Adipocyte (in vitro differentiated cells): Measurements from ENCODE around the gene RAB40A.
"Not testable (repeated sequence)": the region's sequence is repeated elsewhere in the genome, so short reads cannot be mapped to it uniquely, and the experiment has no call there.

Experiments
- DNase-seq: peaks from one replicate; pipeline ENCODE4 v3.0.0-alpha.2; 2015; ENCODE audit warnings: low read depth
- H3K27me3 ChIP-seq: replicated peaks from 2 replicates; pipeline ENCODE4 v1.7.0; 2013; ENCODE audit warnings: mild to moderate bottlenecking, low read length, moderate library complexity; ENCODE audit not compliant: control insufficient read depth, insufficient read depth
- H3K36me3 ChIP-seq: 2 replicates; pipeline ENCODE4 v1.7.0; 2013; ENCODE audit warnings: low read length, mild to moderate bottlenecking, moderate library complexity; ENCODE audit not compliant: control insufficient read depth, insufficient read depth, severe bottlenecking
- H3K4me1 ChIP-seq: 2 replicates; pipeline ENCODE4 v1.7.0; 2013; ENCODE audit warnings: mild to moderate bottlenecking, low read length, moderate library complexity; ENCODE audit not compliant: control insufficient read depth, insufficient read depth
- H3K4me3 ChIP-seq: 2 replicates; pipeline ENCODE4 v1.7.0; 2013; ENCODE audit warnings: mild to moderate bottlenecking, low read length, moderate library complexity
- H3K9ac ChIP-seq: 2 replicates; pipeline ENCODE4 v1.7.0; 2013; ENCODE audit warnings: mild to moderate bottlenecking, low read length, moderate library complexity
- H3K9me3 ChIP-seq: 2 replicates; pipeline ENCODE4 v1.7.0; 2013; ENCODE audit warnings: mild to moderate bottlenecking, low read length, moderate library complexity; ENCODE audit not compliant: control insufficient read depth

The RAB40A gene

DNA sequence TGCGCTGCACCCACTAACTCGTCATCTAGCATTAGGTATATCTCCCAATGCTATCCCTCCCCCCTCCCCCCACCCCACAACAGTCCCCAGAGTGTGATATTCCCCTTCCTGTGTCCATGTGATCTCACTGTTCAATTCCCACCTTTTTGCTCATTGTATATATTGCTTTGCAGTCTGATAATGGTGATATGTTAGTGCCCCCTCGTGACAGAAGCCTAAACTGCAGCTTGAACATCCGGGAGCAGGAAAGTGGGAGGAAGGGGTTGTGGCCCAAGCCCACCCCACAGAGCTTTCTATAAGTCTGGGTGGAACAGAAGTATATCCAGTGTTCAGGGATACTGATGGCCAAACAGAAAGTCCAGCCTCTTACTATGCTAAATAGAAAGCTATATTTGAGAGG is 29.6 kb downstream of the RAB40A start:
- not testable (repeated sequence) for H3K4me3 ChIP-seq, H3K9me3 ChIP-seq, H3K4me1 ChIP-seq, H3K36me3 ChIP-seq, H3K27me3 ChIP-seq, H3K9ac ChIP-seq
- peak; percentile 56 for DNase-seq

- DNase-seq, result no peak
- H3K9me3 ChIP-seq, result no peaks in the 10 kb centered on the region
- H3K4me1 ChIP-seq, result no peaks in the 10 kb centered on the region
- H3K4me3 ChIP-seq, result no peak overlapping the region
- H3K27me3 ChIP-seq, result peaks cover 7% of the 10 kb centered on the region
- H3K36me3 ChIP-seq, result no peaks in the 10 kb centered on the region
- H3K9ac ChIP-seq, result no peak overlapping the region
Observed at GRCh38 chrX:103488794-103489193, 30.5 kb downstream of the RAB40A start.

GRCh38 chrX:103488332-103488731 is 31.0 kb downstream of the RAB40A start:
- no peaks in the 10 kb centered on the region for H3K36me3 ChIP-seq
- DNase-seq, result peak; percentile 53
- no peaks in the 10 kb centered on the region for H3K9me3 ChIP-seq
- peaks cover 7% of the 10 kb centered on the region for H3K27me3 ChIP-seq
- no peak overlapping the region for H3K9ac ChIP-seq
- H3K4me3 ChIP-seq, result no peak overlapping the region
- H3K4me1 ChIP-seq, result no peaks in the 10 kb centered on the region

DNA sequence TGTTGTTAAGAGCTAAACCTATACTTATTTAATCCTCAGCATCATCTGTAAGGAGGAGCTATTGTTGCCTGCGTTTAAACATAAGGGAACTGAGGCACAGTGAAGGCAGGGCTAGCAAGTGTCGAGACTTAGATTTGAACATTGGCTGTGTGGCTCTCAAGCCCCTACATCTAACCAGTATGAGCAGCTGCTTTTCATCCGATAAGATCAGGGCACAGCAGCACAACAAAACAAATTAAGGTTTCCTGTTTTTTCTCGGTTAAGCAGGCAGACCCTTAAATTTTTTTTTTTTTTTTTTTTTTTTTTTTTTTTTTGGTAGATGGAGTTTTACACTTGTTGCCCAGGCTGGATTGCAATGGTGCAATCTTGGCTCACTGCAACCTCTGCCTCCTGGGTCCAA is 35.6 kb downstream of the RAB40A start:
- Histone ChIP-seq H3K4me3 (no peak overlapping the region), H3K36me3 (no peaks in the 10 kb centered on the region), H3K27me3 (peaks cover 7% of the 10 kb centered on the region), H3K9ac (no peak overlapping the region), H3K9me3 (no peaks in the 10 kb centered on the region), H3K4me1 (peaks cover 12% of the 10 kb centered on the region)
- no peak for DNase-seq

DNA sequence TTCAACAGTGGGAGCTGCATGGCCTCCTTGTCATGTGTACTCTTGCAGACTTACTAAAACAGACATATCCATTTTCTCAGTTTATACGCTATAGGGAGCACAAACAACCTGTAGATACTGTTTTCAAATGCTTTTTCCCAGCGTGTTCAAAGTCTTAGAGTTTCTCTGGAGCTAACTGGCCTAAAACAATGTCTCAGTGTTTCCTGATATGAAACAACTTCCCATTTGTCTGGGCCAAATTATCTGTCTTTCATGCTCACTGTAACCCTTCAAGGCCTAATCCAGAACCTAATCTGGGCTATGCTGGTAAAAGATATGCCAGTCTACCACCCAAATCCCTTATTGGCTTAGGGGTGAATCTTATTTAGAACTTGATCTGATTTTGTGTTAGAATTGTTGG is 38.8 kb downstream of the RAB40A start:
- H3K27me3 ChIP-seq, result no peaks in the 10 kb centered on the region
- H3K9me3 ChIP-seq, result no peaks in the 10 kb centered on the region
- no peak for DNase-seq
- no peak overlapping the region for H3K9ac ChIP-seq
- H3K36me3 ChIP-seq, result no peaks in the 10 kb centered on the region
- peaks cover 20% of the 10 kb centered on the region for H3K4me1 ChIP-seq
- H3K4me3 ChIP-seq, result no peak overlapping the region

- H3K4me1 ChIP-seq, result peaks cover 20% of the 10 kb centered on the region
- H3K27me3 ChIP-seq, result peaks cover 4% of the 10 kb centered on the region
- H3K9ac ChIP-seq, result peak overlapping the region; percentile 33
Observed at GRCh38 chrX:103477496-103477895, 41.8 kb downstream of the RAB40A start.

GRCh38 chrX:103475381-103475780 is 43.9 kb downstream of the RAB40A start:
- H3K9me3 ChIP-seq, result peaks cover 7% of the 10 kb centered on the region
- DNase-seq, result no peak
- H3K4me1 ChIP-seq, result peaks cover 10% of the 10 kb centered on the region
- H3K27me3 ChIP-seq, result peaks cover 10% of the 10 kb centered on the region
- no peaks in the 10 kb centered on the region for H3K36me3 ChIP-seq
- no peak overlapping the region for H3K9ac ChIP-seq
- H3K4me3 ChIP-seq, result no peak overlapping the region

More at GRCh38 chrX:103477496-103477895, 41.8 kb downstream of the RAB40A start:
- Histone ChIP-seq H3K4me3 (no peak overlapping the region), H3K36me3 (no peaks in the 10 kb centered on the region), H3K9me3 (no peaks in the 10 kb centered on the region)
- peak; percentile 63 for DNase-seq

DNA sequence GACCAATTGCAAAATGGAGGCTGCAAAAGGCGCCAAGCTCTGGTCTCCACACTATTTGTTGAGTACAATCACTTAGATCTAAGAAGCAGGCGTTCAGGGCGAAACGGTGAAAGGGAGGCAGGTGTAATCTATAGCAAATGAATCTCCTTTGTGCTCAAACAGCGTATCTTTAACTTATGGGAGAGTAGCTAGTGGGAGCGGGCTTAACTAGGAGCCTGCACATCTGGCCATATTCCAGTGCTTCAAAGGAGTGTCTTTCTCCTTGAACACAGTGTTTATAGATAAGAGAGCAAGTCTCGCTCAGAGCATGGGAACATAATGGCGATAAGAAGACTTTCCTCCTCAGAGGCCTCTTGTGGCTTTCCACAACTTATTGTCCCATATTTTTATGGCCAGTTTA is 49.3 kb downstream of the RAB40A start:
- not testable (repeated sequence) for H3K4me1 ChIP-seq, DNase-seq, H3K4me3 ChIP-seq, H3K9me3 ChIP-seq, H3K36me3 ChIP-seq, H3K9ac ChIP-seq
- peaks cover 13% of the 10 kb centered on the region for H3K27me3 ChIP-seq

DNA sequence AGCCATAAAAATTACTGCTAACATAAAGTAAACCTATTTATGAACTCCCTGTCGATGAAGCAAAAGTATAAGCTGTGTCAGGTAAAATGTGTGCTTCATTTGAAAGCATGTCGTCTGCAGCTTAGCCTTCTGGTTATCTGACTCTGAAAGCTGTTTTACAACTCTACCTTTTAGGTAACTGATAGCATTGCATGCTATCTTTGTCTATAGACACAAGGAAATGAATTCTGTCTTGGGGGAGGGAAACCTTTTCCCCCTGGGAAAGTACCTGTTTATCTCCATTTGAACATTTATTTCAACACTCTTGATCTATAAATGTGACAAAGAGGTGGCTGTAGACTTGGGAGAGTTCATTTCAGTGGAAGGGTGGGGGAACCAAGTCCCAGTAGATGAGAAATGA is 51.4 kb downstream of the RAB40A start:
- H3K4me1 ChIP-seq, result no peaks in the 10 kb centered on the region
- H3K9me3 ChIP-seq, result peaks cover 7% of the 10 kb centered on the region
- no peak for DNase-seq
- no peaks in the 10 kb centered on the region for H3K36me3 ChIP-seq
- no peak overlapping the region for H3K4me3 ChIP-seq
- H3K9ac ChIP-seq, result no peak overlapping the region
- peaks cover 9% of the 10 kb centered on the region for H3K27me3 ChIP-seq

- peaks cover 12% of the 10 kb centered on the region for H3K27me3 ChIP-seq
- no peak overlapping the region for H3K4me3 ChIP-seq
- no peaks in the 10 kb centered on the region for H3K36me3 ChIP-seq
- no peak for DNase-seq
- no peak overlapping the region for H3K9ac ChIP-seq
- peaks cover 5% of the 10 kb centered on the region for H3K9me3 ChIP-seq
- H3K4me1 ChIP-seq, result no peaks in the 10 kb centered on the region
Observed at GRCh38 chrX:103467156-103467555, 52.1 kb downstream of the RAB40A start.

GRCh38 chrX:103464774-103465117 is 54.5 kb downstream of the RAB40A start:
- Histone ChIP-seq H3K36me3 (no peaks in the 10 kb centered on the region), H3K27me3 (peaks cover 7% of the 10 kb centered on the region), H3K4me1 (no peaks in the 10 kb centered on the region), H3K9ac (peak overlapping the region; percentile 50), H3K4me3 (peak overlapping the region; percentile 71), H3K9me3 (no peaks in the 10 kb centered on the region)
- DNase-seq, result peak; percentile 83

GRCh38 chrX:103464072-103464773 is 55.1 kb downstream of the RAB40A start:
- Histone ChIP-seq H3K9ac (peak overlapping the region; percentile 50), H3K4me3 (peak overlapping the region; percentile 71), H3K9me3 (no peaks in the 10 kb centered on the region), H3K4me1 (no peaks in the 10 kb centered on the region), H3K27me3 (peaks cover 7% of the 10 kb centered on the region), H3K36me3 (no peaks in the 10 kb centered on the region)
- peak; percentile 64 for DNase-seq
